ENCODE results near the gene C16orf54.
"Not testable (repeated sequence)": the region's sequence is repeated elsewhere in the genome, so short reads cannot be mapped to it uniquely, and the experiment has no call there.

DNA sequence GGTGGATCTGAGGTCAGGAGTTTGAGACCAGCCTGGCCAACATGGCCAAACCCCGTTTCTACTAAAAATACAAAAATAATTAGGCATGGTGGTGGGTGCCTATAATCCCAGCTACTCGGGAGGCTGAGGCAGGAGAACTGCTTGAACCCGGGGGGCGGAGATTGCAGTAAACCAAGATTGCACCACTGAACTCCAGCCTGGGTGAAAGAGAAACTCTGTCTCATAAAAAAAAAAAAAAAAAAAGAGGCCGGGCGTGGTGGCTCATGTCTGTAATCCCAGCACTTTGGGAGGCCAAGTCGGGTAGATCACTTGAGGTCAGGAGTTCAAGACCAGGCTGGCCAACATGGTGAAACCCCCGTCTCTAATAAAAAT is 15.5 kb upstream of the C16orf54 start:
- TF ChIP-seq POLR2AphosphoS5, POLR2A (IDR thresholded peaks at IDR 0.05; ENCODE audit: low read depth, low read length): not testable (repeated sequence)

Measured in GM12891 (cell line).